GM23338 (cell line): ENCODE measurements around the gene KLHL40. TPM values are rescaled to one million over a fixed set of nuclear protein-coding genes. Genes with fewer than 3 reads are reported as not detected.

Experiments used
- ATAC-seq: fragments of 200-7000 bp; cut with Tn5 transposase; 3 replicates; pipeline ENCODE4 v1.9.1; 2020
- DNase-seq: peaks from one replicate; pipeline ENCODE4 v3.0.0-alpha.2; 2015; ENCODE audit warnings: low spot score
- H2AFZ ChIP-seq: fragments of 200-600 bp; sonication (generic); 2 replicates; pipeline ENCODE4 v1.8.0; 2016; ENCODE audit warnings: antibody characterized with exemption, mild to moderate bottlenecking, moderate library complexity
- H3F3A ChIP-seq: fragments of 200-600 bp; sonication (generic); replicated peaks from 2 replicates; pipeline ENCODE4 v1.8.0; 2017; ENCODE audit warnings: antibody characterized with exemption, mixed run types, low read depth
- H3K27ac ChIP-seq: fragments of 200-600 bp; sonication (generic); 2 replicates; pipeline ENCODE4 v1.6.1; 2016; ENCODE audit warnings: low read depth
- H3K27me3 ChIP-seq: fragments of 200-600 bp; sonication (generic); 2 replicates; pipeline ENCODE4 v1.8.0; 2016; ENCODE audit warnings: mild to moderate bottlenecking, mixed run types, moderate library complexity; ENCODE audit not compliant: insufficient read depth
- H3K36me3 ChIP-seq: fragments of 200-600 bp; sonication (generic); 2 replicates; pipeline ENCODE4 v1.8.0; 2016; ENCODE audit warnings: mild to moderate bottlenecking; ENCODE audit not compliant: insufficient read depth
- H3K4me1 ChIP-seq: fragments of 200-600 bp; sonication (generic); 2 replicates; pipeline ENCODE4 v1.8.0; 2016; ENCODE audit warnings: mild to moderate bottlenecking, moderate library complexity; ENCODE audit not compliant: insufficient read depth
- H3K4me2 ChIP-seq: fragments of 200-600 bp; sonication (generic); 2 replicates; pipeline ENCODE4 v1.7.1; 2017; ENCODE audit warnings: mixed run types
- H3K4me3 ChIP-seq: fragments of 200-600 bp; sonication (generic); 2 replicates; pipeline ENCODE4 v1.6.1; 2016; ENCODE audit warnings: mixed run types
- H3K79me2 ChIP-seq: fragments of 200-600 bp; sonication (generic); replicated peaks from 2 replicates; pipeline ENCODE4 v1.8.0; 2017; ENCODE audit warnings: mild to moderate bottlenecking; ENCODE audit not compliant: insufficient read depth
- H3K9me2 ChIP-seq: fragments of 200-600 bp; sonication (generic); 2 replicates; pipeline ENCODE4 v1.8.0; 2017; ENCODE audit not compliant: insufficient read depth
- H4K20me1 ChIP-seq: fragments of 200-600 bp; sonication (generic); replicated peaks from 2 replicates; pipeline ENCODE4 v1.8.0; 2017; ENCODE audit warnings: mild to moderate bottlenecking; ENCODE audit not compliant: insufficient read depth
- H3K27ac Mint-ChIP-seq: 2 replicates; pipeline ENCODE4 v1.8.0; 2020; ENCODE audit warnings: inconsistent platforms, mild to moderate bottlenecking, moderate library complexity, mixed read lengths
- H3K27me3 Mint-ChIP-seq: 3 replicates; pipeline ENCODE4 v1.8.0; 2022; ENCODE audit warnings: low read depth, mild to moderate bottlenecking, moderate library complexity, mixed read lengths, inconsistent platforms; ENCODE audit not compliant: insufficient read depth, poor library complexity
- H3K36me3 Mint-ChIP-seq: 3 replicates; pipeline ENCODE4 v1.8.0; 2021; ENCODE audit warnings: low read depth, mild to moderate bottlenecking, inconsistent platforms, moderate library complexity, mixed read lengths
- H3K4me1 Mint-ChIP-seq: 3 replicates; pipeline ENCODE4 v1.8.0; 2020; ENCODE audit warnings: mild to moderate bottlenecking, inconsistent platforms, mixed read lengths
- H3K4me3 Mint-ChIP-seq: 3 replicates; pipeline ENCODE4 v1.8.0; 2021; ENCODE audit warnings: moderate library complexity, mild to moderate bottlenecking, inconsistent platforms, mixed read lengths
- H3K9me3 Mint-ChIP-seq: 3 replicates; pipeline ENCODE4 v1.8.0; 2020; ENCODE audit warnings: moderate library complexity, mild to moderate bottlenecking, inconsistent platforms, mixed read lengths
- CREB1 ChIP-seq: fragments of 250-450 bp; sonication (Bioruptor Pico); IDR thresholded peaks from 2 replicates; pipeline ENCODE4 v1.5.0; 2020; ENCODE audit warnings: low read depth, mild to moderate bottlenecking, moderate library complexity
- CTCF ChIP-seq, 2 experiments: fragments of 200-600 bp in 1 of 2; sonication (generic) in 1 of 2; conservative IDR thresholded peaks; 2 replicates each; pipeline versions ENCODE4 v1.5.1 to v1.6.1; 2016 to 2017; ENCODE audit warnings: antibody characterized with exemption in 2 of 2, low read depth in 2 of 2, mild to moderate bottlenecking in 2 of 2, moderate library complexity in 1 of 2
- ETS1 ChIP-seq: IDR thresholded peaks from 2 replicates; pipeline ENCODE4 v1.6.1; 2016; ENCODE audit warnings: antibody characterized with exemption
- EZH2 ChIP-seq: fragments of 200-600 bp; sonication (generic); IDR thresholded peaks from one replicate; pipeline ENCODE4 v1.8.0; 2017; ENCODE audit warnings: antibody characterized with exemption, mild to moderate bottlenecking, low read depth; ENCODE audit not compliant: unreplicated experiment
- EZH2phosphoT487 ChIP-seq: fragments of 200-600 bp; sonication (generic); IDR thresholded peaks from one replicate; pipeline ENCODE4 v1.8.1; 2018; ENCODE audit warnings: antibody characterized with exemption; ENCODE audit not compliant: unreplicated experiment
- JUNB ChIP-seq: IDR thresholded peaks from one replicate; pipeline ENCODE4 v1.6.1; 2016; ENCODE audit warnings: antibody characterized with exemption; ENCODE audit not compliant: unreplicated experiment
- NANOG ChIP-seq: IDR thresholded peaks from 2 replicates; pipeline ENCODE4 v1.6.1; 2016; ENCODE audit warnings: antibody characterized with exemption, borderline replicate concordance
- POLR2AphosphoS5 ChIP-seq: IDR thresholded peaks from 2 replicates; pipeline ENCODE4 v1.6.1; 2016; ENCODE audit warnings: antibody characterized with exemption, low read depth
- REST ChIP-seq: IDR thresholded peaks from one replicate; pipeline ENCODE4 v1.6.1; 2018; ENCODE audit warnings: antibody characterized with exemption; ENCODE audit not compliant: unreplicated experiment
- STAT1 ChIP-seq: IDR thresholded peaks from one replicate; pipeline ENCODE4 v1.6.1; 2016; ENCODE audit warnings: antibody characterized with exemption; ENCODE audit not compliant: unreplicated experiment
- ZNF114 ChIP-seq: fragments of 250-450 bp; sonication (Bioruptor Pico); IDR thresholded peaks from 2 replicates; pipeline ENCODE4 v1.5.0; 2020; ENCODE audit warnings: mild to moderate bottlenecking, moderate library complexity
- ZNF331 ChIP-seq: fragments of 250-450 bp; sonication (Bioruptor Pico); IDR thresholded peaks from 2 replicates; pipeline ENCODE4 v1.5.0; 2020; ENCODE audit warnings: low read depth, mild to moderate bottlenecking, moderate library complexity
- polyA plus RNA-seq: library from polyadenylated mRNA; unstranded; fragments of >200 nt; fragmentation: Nextera tagmentation; extraction: Ambion mirVana; gene quantifications from 2 replicates; pipeline ENCODE4 v1.2.1, GENCODE V29; 2016
- total RNA-seq: library from RNA; depleted of rRNA; stranded (reverse); fragments of >200 nt; shearing (Covaris generic); gene quantifications from 2 replicates; pipeline ENCODE4 v1.2.3, GENCODE V29; 2014

KLHL40 gene
- total and polyA plus RNA-seq, 2 experiments from 2014 or later, result not detected

- Histone ChIP-seq H3K36me3 (no peaks in the 10 kb centered on the region), H3F3A (no peaks in the 10 kb centered on the region), H3K79me2 (no peaks in the 10 kb centered on the region), H3K9me2 (no peaks in the 10 kb centered on the region), H3K27ac (no peak overlapping the region), H3K4me2 (no peak overlapping the region), H3K4me1 (no peaks in the 10 kb centered on the region), H3K4me3 (no peak overlapping the region), H4K20me1 (no peaks in the 10 kb centered on the region), H2AFZ (no peak overlapping the region), H3K27me3 (no peaks in the 10 kb centered on the region)
- no peak for TF ChIP-seq POLR2AphosphoS5
- no peak for TF ChIP-seq ZNF331 (CRISPR knock-in tag)
- no peak for TF ChIP-seq ZNF114 (CRISPR knock-in tag)
- no peak for TF ChIP-seq ETS1
- no peak for TF ChIP-seq EZH2phosphoT487
- TF ChIP-seq JUNB, result no peak
- no peak for TF ChIP-seq REST
- no peak for TF ChIP-seq CREB1 (CRISPR knock-in tag)
- no peak for TF ChIP-seq EZH2
- no peak for TF ChIP-seq NANOG
- TF ChIP-seq STAT1, result no peak
- Mint-ChIP-seq H3K27me3 (peaks cover 4% of the 10 kb centered on the region), H3K4me3 (no peak overlapping the region), H3K27ac (no peak overlapping the region), H3K4me1 (0 out of 3 replicates have a peak, but pooled peaks cover 3% of the 10 kb centered on the region), H3K9me3 (no peaks in the 10 kb centered on the region), H3K36me3 (peaks cover 5% of the 10 kb centered on the region; the same call in 2 of the 3 replicates)
- DNase-seq (no peak), ATAC-seq (no peak)
Measured at GRCh38 chr3:42661593-42662022, 23.7 kb upstream of the KLHL40 start.

GRCh38 chr3:42662037-42662812 is 23.1 kb upstream of the KLHL40 start:
- Histone ChIP-seq H3K27ac (no peak overlapping the region), H4K20me1 (no peaks in the 10 kb centered on the region), H2AFZ (no peak overlapping the region), H3K4me2 (no peak overlapping the region), H3K27me3 (no peaks in the 10 kb centered on the region), H3F3A (no peaks in the 10 kb centered on the region), H3K36me3 (no peaks in the 10 kb centered on the region), H3K9me2 (no peaks in the 10 kb centered on the region), H3K4me1 (no peaks in the 10 kb centered on the region), H3K79me2 (no peaks in the 10 kb centered on the region), H3K4me3 (no peak overlapping the region)
- H3K4me1 Mint-ChIP-seq, result peaks cover 4% of the 10 kb centered on the region; the same call in 2 of the 3 replicates
- H3K4me3 Mint-ChIP-seq, result no peak overlapping the region
- peaks cover 4% of the 10 kb centered on the region for H3K27me3 Mint-ChIP-seq
- TF ChIP-seq CTCF (conservative IDR thresholded peaks at IDR 0.05; ENCODE audit: low read depth in 2 of 2), result no peak
- TF ChIP-seq EZH2, result no peak
- no peak for TF ChIP-seq ETS1
- no peak for TF ChIP-seq REST
- H3K27ac Mint-ChIP-seq, result no peak overlapping the region
- ATAC-seq, result no peak
- no peak for DNase-seq
- H3K36me3 Mint-ChIP-seq, result peaks cover 5% of the 10 kb centered on the region; the same call in 2 of the 3 replicates
- no peaks in the 10 kb centered on the region for H3K9me3 Mint-ChIP-seq
